H9 (cell line): ENCODE measurements around the gene FOXF1. TPM values are rescaled to one million over a fixed set of nuclear protein-coding genes. Genes with fewer than 3 reads are reported as not detected.

ENCODE experiments used
- DNase-seq: peaks from one replicate; pipeline ENCODE4 v3.0.0-alpha.2; 2017
- H2AFZ ChIP-seq: one replicate; pipeline ENCODE4 v1.6.1; 2013; ENCODE audit warnings: mild to moderate bottlenecking, low read length, control low read depth, moderate library complexity
- H2AK5ac ChIP-seq: 2 replicates; pipeline ENCODE4 v1.6.1; 2013; ENCODE audit warnings: low read length, control low read depth, mixed read lengths; ENCODE audit not compliant: insufficient read length
- H2BK120ac ChIP-seq: one replicate; pipeline ENCODE4 v1.6.1; 2013; ENCODE audit warnings: low read depth, mild to moderate bottlenecking, low read length, control low read depth, inconsistent platforms; ENCODE audit not compliant: poor library complexity, severe bottlenecking
- H2BK12ac ChIP-seq: 2 replicates; pipeline ENCODE4 v1.6.1; 2013; ENCODE audit warnings: low read length, control low read depth, mixed read lengths, low read depth; ENCODE audit not compliant: insufficient read length
- H2BK15ac ChIP-seq: 2 replicates; pipeline ENCODE4 v1.6.1; 2013; ENCODE audit warnings: low read depth, low read length, control low read depth
- H2BK20ac ChIP-seq: one replicate; pipeline ENCODE4 v1.6.1; 2013; ENCODE audit warnings: low read depth, mild to moderate bottlenecking, low read length, control low read depth, inconsistent platforms; ENCODE audit not compliant: poor library complexity, severe bottlenecking
- H2BK5ac ChIP-seq: 2 replicates; pipeline ENCODE4 v1.6.1; 2013; ENCODE audit warnings: low read length, control low read depth, mixed read lengths; ENCODE audit not compliant: insufficient read length
- H3K14ac ChIP-seq: 2 replicates; pipeline ENCODE4 v1.6.1; 2013; ENCODE audit warnings: low read length, control low read depth; ENCODE audit not compliant: insufficient read depth
- H3K18ac ChIP-seq: 2 replicates; pipeline ENCODE4 v1.6.1; 2013; ENCODE audit warnings: low read depth, mild to moderate bottlenecking, mixed read lengths, low read length, control low read depth; ENCODE audit not compliant: insufficient read length
- H3K23ac ChIP-seq: 2 replicates; pipeline ENCODE4 v1.6.1; 2013; ENCODE audit warnings: low read length, control low read depth, mixed read lengths, low read depth; ENCODE audit not compliant: insufficient read length
- H3K23me2 ChIP-seq: 2 replicates; pipeline ENCODE4 v1.6.1; 2013; ENCODE audit warnings: low read depth, mild to moderate bottlenecking, mixed read lengths, low read length, control low read depth; ENCODE audit not compliant: insufficient read length, poor library complexity, severe bottlenecking
- H3K27ac ChIP-seq: 2 replicates; pipeline ENCODE4 v1.5.1; 2013; ENCODE audit warnings: low read length, control low read depth, mixed read lengths, low read depth; ENCODE audit not compliant: insufficient read length
- H3K27me3 ChIP-seq: 2 replicates; pipeline ENCODE4 v1.6.1; 2013; ENCODE audit warnings: low read length, control low read depth, inconsistent platforms; ENCODE audit not compliant: insufficient read depth
- H3K4ac ChIP-seq: 2 replicates; pipeline ENCODE4 v1.6.1; 2013; ENCODE audit warnings: low read depth, mild to moderate bottlenecking, control low read depth, inconsistent platforms, low read length, moderate library complexity
- H3K4me1 ChIP-seq: 2 replicates; pipeline ENCODE4 v1.6.1; 2013; ENCODE audit warnings: low read length, control low read depth, inconsistent platforms; ENCODE audit not compliant: insufficient read depth
- H3K4me2 ChIP-seq: 2 replicates; pipeline ENCODE4 v1.6.1; 2013; ENCODE audit warnings: low read length, control low read depth, mixed read lengths; ENCODE audit not compliant: insufficient read length, insufficient read depth
- H3K56ac ChIP-seq: 2 replicates; pipeline ENCODE4 v1.6.1; 2013; ENCODE audit warnings: low read depth, mild to moderate bottlenecking, mixed read lengths, low read length, control low read depth; ENCODE audit not compliant: insufficient read length
- H3K79me1 ChIP-seq: 2 replicates; pipeline ENCODE4 v1.6.1; 2013; ENCODE audit warnings: low read depth, mild to moderate bottlenecking, moderate library complexity, low read length, control low read depth, inconsistent platforms; ENCODE audit not compliant: insufficient read depth, poor library complexity, severe bottlenecking
- H3K79me2 ChIP-seq: 2 replicates; pipeline ENCODE4 v1.6.1; 2013; ENCODE audit warnings: low read length, control low read depth, inconsistent platforms; ENCODE audit not compliant: insufficient read depth
- H3K9ac ChIP-seq: 2 replicates; pipeline ENCODE4 v1.6.1; 2013; ENCODE audit warnings: low read length, control low read depth, mixed read lengths; ENCODE audit not compliant: insufficient read length; ENCODE audit errors: extremely low read depth
- H3K9me3 ChIP-seq: one replicate; pipeline ENCODE4 v1.6.1; 2013; ENCODE audit warnings: low read depth, low read length, inconsistent platforms; ENCODE audit not compliant: control insufficient read depth
- H3T11ph ChIP-seq: one replicate; pipeline ENCODE4 v1.6.1; 2013; ENCODE audit warnings: mild to moderate bottlenecking, low read length, control low read depth, inconsistent platforms
- H4K20me1 ChIP-seq: one replicate; pipeline ENCODE4 v1.6.1; 2013; ENCODE audit not compliant: control insufficient read depth, insufficient read length, insufficient read depth
- H4K5ac ChIP-seq: 2 replicates; pipeline ENCODE4 v1.6.1; 2013; ENCODE audit warnings: low read depth, mild to moderate bottlenecking, mixed read lengths, low read length, control low read depth; ENCODE audit not compliant: insufficient read length
- H4K8ac ChIP-seq: replicated peaks from 2 replicates; pipeline ENCODE4 v1.6.1; 2013; ENCODE audit warnings: low read length, control low read depth, mixed read lengths, low read depth; ENCODE audit not compliant: insufficient read length
- H4K91ac ChIP-seq: 2 replicates; pipeline ENCODE4 v1.6.1; 2013; ENCODE audit warnings: low read depth, mild to moderate bottlenecking, moderate library complexity, mixed read lengths, low read length, control low read depth; ENCODE audit not compliant: insufficient read length
- H3K27ac Mint-ChIP-seq, 3 experiments: 2 replicates in 2 of 3; 3 replicates in 1 of 3; pipeline ENCODE4 v1.8.0; 2020 to 2021; ENCODE audit warnings: mixed read lengths in 3 of 3, mild to moderate bottlenecking in 1 of 3, moderate library complexity in 1 of 3
- H3K27me3 Mint-ChIP-seq: 2 replicates; pipeline ENCODE4 v1.8.0; 2021; ENCODE audit warnings: low read depth, mild to moderate bottlenecking, moderate library complexity, mixed read lengths
- H3K36me3 Mint-ChIP-seq, 3 experiments: 2 replicates in 2 of 3; 3 replicates in 1 of 3; pipeline ENCODE4 v1.8.0; 2020 to 2021; ENCODE audit warnings: low read depth in 3 of 3, mixed read lengths in 3 of 3; ENCODE audit not compliant: insufficient read depth in 1 of 3
- H3K4me1 Mint-ChIP-seq, 2 experiments: 2 replicates each; pipeline ENCODE4 v1.8.0; 2020; ENCODE audit warnings: mixed read lengths in 2 of 2
- H3K4me3 Mint-ChIP-seq, 2 experiments: 2 replicates in 1 of 2; 3 replicates in 1 of 2; pipeline ENCODE4 v1.8.0; 2020 to 2021; ENCODE audit warnings: mild to moderate bottlenecking in 2 of 2, mixed read lengths in 2 of 2, moderate library complexity in 1 of 2
- H3K9me3 Mint-ChIP-seq, 2 experiments: 2 replicates in 1 of 2; 3 replicates in 1 of 2; pipeline ENCODE4 v1.8.0; 2020; ENCODE audit warnings: mild to moderate bottlenecking in 2 of 2, mixed read lengths in 2 of 2, moderate library complexity in 1 of 2
- WGBS: extraction: QIAGEN DNeasy Blood & Tissue Kit; methylation state at CpG from one replicate; pipeline ENCODE4 v1.1.7; 2013; ENCODE audit warnings: missing lambda C conversion rate, low lambda C conversion rate, mixed read lengths; ENCODE audit not compliant: insufficient read length; ENCODE audit errors: extremely low coverage; 5-methylcytosine and 5-hydroxymethylcytosine counted together
- total RNA-seq: library from RNA; stranded (reverse); gene quantifications from 2 replicates; pipeline ENCODE4 v1.2.1, GENCODE V29; 2021
- TF ChIP-seq, protein P1 (sequence below): fragments of 200-600 bp; sonication (generic); conservative IDR thresholded peaks from 3 replicates; pipeline ENCODE4 v1.8.0; 2021; ENCODE audit warnings: antibody characterized with exemption, mild to moderate bottlenecking

The FOXF1 gene
- total RNA-seq, 1 experiment from 2014 or later, result not detected

DNA sequence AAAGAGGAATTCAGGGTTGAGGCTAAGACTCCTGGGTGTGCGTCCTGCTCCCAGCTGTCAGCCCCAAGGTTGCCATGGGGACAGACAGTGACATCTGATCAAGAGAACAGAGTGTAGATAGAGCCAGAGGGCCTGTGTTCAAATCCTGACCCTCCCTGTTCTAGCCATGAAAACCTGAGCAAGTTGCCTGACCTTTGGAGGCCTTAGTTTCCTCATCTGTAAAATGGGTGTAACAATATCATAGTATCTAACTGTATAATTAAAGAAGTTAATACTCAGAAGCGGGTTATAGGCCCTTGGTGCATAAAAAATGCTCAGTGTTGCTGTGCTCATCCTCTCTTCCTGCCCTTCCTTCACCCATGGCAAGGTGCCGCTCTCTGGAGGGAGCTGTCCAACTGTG, 28.7 kb upstream of the FOXF1 start:
- H3K56ac ChIP-seq, result no peak overlapping the region
- no peak overlapping the region for H2BK5ac ChIP-seq
- H3K27me3 Mint-ChIP-seq, result peaks cover 75% of the 10 kb centered on the region
- H3K79me2 ChIP-seq, result no peaks in the 10 kb centered on the region
- H3K14ac ChIP-seq, result no peak overlapping the region
- H4K20me1 ChIP-seq, result no peaks in the 10 kb centered on the region
- H3K79me1 ChIP-seq, result no peaks in the 10 kb centered on the region
- peaks cover 11 to 14% of the 10 kb centered on the region in 2 experiments for H3K4me1 Mint-ChIP-seq
- H3T11ph ChIP-seq, result no peak overlapping the region
- H2BK15ac ChIP-seq, result no peak overlapping the region
- H2BK20ac ChIP-seq, result no peak overlapping the region
- no peak overlapping the region for H3K9ac ChIP-seq
- H3K36me3 Mint-ChIP-seq, result peaks cover 3 to 5% (median 4%) of the 10 kb centered on the region in 3 experiments; a peak in 4 of 7 replicates
- no peak overlapping the region for H2AK5ac ChIP-seq
- H3K18ac ChIP-seq, result no peak overlapping the region
- no peaks in the 10 kb centered on the region for H3K23me2 ChIP-seq
- TF ChIP-seq, protein P1, sequence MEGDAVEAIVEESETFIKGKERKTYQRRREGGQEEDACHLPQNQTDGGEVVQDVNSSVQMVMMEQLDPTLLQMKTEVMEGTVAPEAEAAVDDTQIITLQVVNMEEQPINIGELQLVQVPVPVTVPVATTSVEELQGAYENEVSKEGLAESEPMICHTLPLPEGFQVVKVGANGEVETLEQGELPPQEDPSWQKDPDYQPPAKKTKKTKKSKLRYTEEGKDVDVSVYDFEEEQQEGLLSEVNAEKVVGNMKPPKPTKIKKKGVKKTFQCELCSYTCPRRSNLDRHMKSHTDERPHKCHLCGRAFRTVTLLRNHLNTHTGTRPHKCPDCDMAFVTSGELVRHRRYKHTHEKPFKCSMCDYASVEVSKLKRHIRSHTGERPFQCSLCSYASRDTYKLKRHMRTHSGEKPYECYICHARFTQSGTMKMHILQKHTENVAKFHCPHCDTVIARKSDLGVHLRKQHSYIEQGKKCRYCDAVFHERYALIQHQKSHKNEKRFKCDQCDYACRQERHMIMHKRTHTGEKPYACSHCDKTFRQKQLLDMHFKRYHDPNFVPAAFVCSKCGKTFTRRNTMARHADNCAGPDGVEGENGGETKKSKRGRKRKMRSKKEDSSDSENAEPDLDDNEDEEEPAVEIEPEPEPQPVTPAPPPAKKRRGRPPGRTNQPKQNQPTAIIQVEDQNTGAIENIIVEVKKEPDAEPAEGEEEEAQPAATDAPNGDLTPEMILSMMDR, result no peak
- no peak overlapping the region for H4K8ac ChIP-seq
- H4K91ac ChIP-seq, result no peak overlapping the region
- H2BK12ac ChIP-seq, result no peak overlapping the region
- H3K4me3 Mint-ChIP-seq, result no peak overlapping the region
- no peak overlapping the region for H3K27ac Mint-ChIP-seq
- peaks cover 9 to 14% of the 10 kb centered on the region in 2 experiments for H3K9me3 Mint-ChIP-seq
- no peak overlapping the region for H2AFZ ChIP-seq
- DNase-seq, result no peak
- H3K4ac ChIP-seq, result no peak overlapping the region
- no peaks in the 10 kb centered on the region for H3K4me1 ChIP-seq
- WGBS, result no CpG with 5 or more reads among the region's 3 CpGs
- no peak overlapping the region for H4K5ac ChIP-seq
- H3K23ac ChIP-seq, result no peak overlapping the region
- no peak overlapping the region for H2BK120ac ChIP-seq
- no peak overlapping the region for H3K27ac ChIP-seq
- H3K27me3 ChIP-seq, result no peaks in the 10 kb centered on the region
- no peak overlapping the region for H3K4me2 ChIP-seq
- H3K9me3 ChIP-seq, result no peaks in the 10 kb centered on the region
